GM12878 (cell line): Measurements from ENCODE around the gene RNF181. TPM values are rescaled to one million over a fixed set of nuclear protein-coding genes. Genes with fewer than 3 reads are reported as not detected.
"Not testable (repeated sequence)": the region's sequence is repeated elsewhere in the genome, so short reads cannot be mapped to it uniquely, and the experiment has no call there.

Experiments used
- ATAC-seq: fragments of 200-7000 bp; cut with Tn5 transposase; 3 replicates; pipeline ENCODE4 v1.9.1; 2020; ENCODE audit warnings: mild to moderate bottlenecking, moderate library complexity
- BruUV-seq: library from RNA; stranded (reverse); fragments of 400-500 nt; replicated peaks from 2 replicates; lab custom pipeline; 2021; lab: Mats Ljungman, UMichigan
- CTCF ChIA-PET: fragments of 300-600 bp; sonication (Branson Sonifier 250); formaldehyde crosslinking; extraction: SDS; loops from one replicate; lab custom pipeline; 2021; ENCODE audit warnings: inconsistent platforms; lab: Yijun Ruan, JAX
- POLR2A ChIA-PET: fragments of 350-600 bp; formaldehyde crosslinking; extraction: SDS; loops from one replicate; lab custom pipeline; 2021; ENCODE audit warnings: inconsistent platforms; lab: Charles Lee
- RAD21 ChIA-PET: fragments of 300-600 bp; sonication (Branson Sonifier 250); formaldehyde crosslinking; loops from one replicate; lab custom pipeline; 2023; ENCODE audit warnings: antibody characterized with exemption; ENCODE audit not compliant: unreplicated experiment; lab: Charles Lee
- SMC1A ChIA-PET: fragments of 300-600 bp; sonication (Branson Sonifier 250); formaldehyde crosslinking; loops from one replicate; lab custom pipeline; 2023; ENCODE audit not compliant: unreplicated experiment, uncharacterized antibody; lab: Charles Lee
- DNase-seq: peaks from one replicate; pipeline ENCODE4 v3.0.0-alpha.2; 2011; ENCODE audit warnings: low read depth, low spot score
- FAIRE-seq: peaks from 3 replicates; lab custom pipeline; 2011; peaks lifted over from hg19 to GRCh38; lab: Jason Lieb, UNC
- H2AFZ ChIP-seq: 2 replicates; pipeline ENCODE4 v1.6.0; 2011; ENCODE audit warnings: low read depth, low read length, control low read depth; ENCODE audit not compliant: control insufficient read depth
- H3K27ac ChIP-seq: 2 replicates; pipeline ENCODE4 v1.5.1; 2011; ENCODE audit warnings: control low read depth; ENCODE audit not compliant: control insufficient read depth, insufficient read depth
- H3K27me3 ChIP-seq, 2 experiments: replicated peaks in 1 of 2; 2 replicates each; pipeline versions ENCODE4 v1.6.0 to v1.6.1; 2011; ENCODE audit warnings: low read length in 1 of 2; ENCODE audit not compliant: control insufficient read depth in 2 of 2, insufficient read depth in 2 of 2
- H3K36me3 ChIP-seq, 2 experiments: 2 replicates each; pipeline ENCODE4 v1.5.1; 2011; ENCODE audit warnings: low read length in 1 of 2; ENCODE audit not compliant: control insufficient read depth in 2 of 2, insufficient read depth in 2 of 2
- H3K4me1 ChIP-seq: 2 replicates; pipeline ENCODE4 v1.6.1; 2011; ENCODE audit warnings: mild to moderate bottlenecking, low read length, moderate library complexity, mixed read lengths; ENCODE audit not compliant: control insufficient read depth, insufficient read depth
- H3K4me2 ChIP-seq: 2 replicates; pipeline ENCODE4 v1.6.0; 2011; ENCODE audit warnings: control low read depth; ENCODE audit not compliant: control insufficient read depth, insufficient read depth
- H3K4me3 ChIP-seq: fragments of 200-600 bp; sonication (generic); 2 replicates; pipeline ENCODE4 v1.5.1; 2016
- H3K79me2 ChIP-seq: 2 replicates; pipeline ENCODE4 v1.6.0; 2011; ENCODE audit warnings: low read length; ENCODE audit not compliant: control insufficient read depth, insufficient read depth
- H3K9ac ChIP-seq: 2 replicates; pipeline ENCODE4 v1.8.0; 2011; ENCODE audit warnings: low read length, control low read depth, mixed read lengths; ENCODE audit not compliant: control insufficient read depth, insufficient read depth
- H3K9me3 ChIP-seq: replicated peaks from 3 replicates; pipeline ENCODE4 v1.5.1; 2011; ENCODE audit warnings: mild to moderate bottlenecking, low read length; ENCODE audit not compliant: control insufficient read depth, insufficient read depth
- H4K20me1 ChIP-seq: 2 replicates; pipeline ENCODE4 v1.6.0; 2011; ENCODE audit not compliant: control insufficient read depth, insufficient read depth
- EZH2 ChIP-seq: IDR thresholded peaks from 2 replicates; pipeline ENCODE4 v1.6.1; 2012; ENCODE audit warnings: low read depth, mild to moderate bottlenecking, control low read depth, inconsistent platforms, low read length, borderline replicate concordance; ENCODE audit not compliant: control insufficient read depth
- NFYB ChIP-seq: IDR thresholded peaks from 2 replicates; pipeline ENCODE4 v1.6.1; 2011; ENCODE audit warnings: low read depth, mild to moderate bottlenecking, low read length, improper control_type of control experiment, moderate library complexity; ENCODE audit not compliant: insufficient read depth
- WGBS: methylation state at CpG from one replicate; pipeline ENCODE4 v1.1.6; 2016; ENCODE audit warnings: low lambda C conversion rate; ENCODE audit not compliant: insufficient replicate concordance, insufficient coverage; ENCODE audit errors: missing lambda C conversion rate; 5-methylcytosine and 5-hydroxymethylcytosine counted together
- in situ Hi-C: fragments of 300-500 bp; cut with MboI; formaldehyde crosslinking; loops from 9 replicates; pipeline ENCODE4 v1.14.3; 2018; ENCODE audit warnings: mixed read lengths
- intact Hi-C: fragments of 100-400 bp; cut with micrococcal nuclease; formaldehyde crosslinking; loops from one replicate; pipeline ENCODE4 v1.14.2; 2022; ENCODE audit not compliant: unreplicated experiment
- polyA plus RNA-seq, 11 experiments: library from polyadenylated mRNA; depleted of rRNA in 4 of 11; unstranded in 6 of 11; stranded (reverse) in 5 of 11; fragments of >200 nt; fragmentation: Nextera tagmentation in 4 of 11; fragmentation: Illumina TruSeq in 1 of 11; extraction: Ambion mirVana in 4 of 11; extraction: Trizol in 1 of 11; gene quantifications; 1 replicate in 1 of 11; 2 replicates in 10 of 11; pipeline versions ENCODE4 v1.2.1 to v1.2.3, GENCODE V29; 2011 to 2016; ENCODE audit warnings: inconsistent platforms in 2 of 11, missing spikeins in 2 of 11, low read depth in 1 of 11
- total RNA-seq, 4 experiments: library from RNA; depleted of rRNA in 3 of 4; stranded (reverse); fragments of >200 nt in 3 of 4; fragmentation: Illumina TruSeq in 1 of 4; extraction: Trizol in 1 of 4; gene quantifications; 2 replicates each; pipeline versions ENCODE4 v1.2.1 to v1.2.3, GENCODE V29; 2013 to 2021

Gene RNF181
- total and polyA plus RNA-seq, 10 of the 15 experiments (the other 5 are each of a cell fraction or from before 2014, with no cell fraction given): 101 to 409 (median 213) TPM

DNA sequence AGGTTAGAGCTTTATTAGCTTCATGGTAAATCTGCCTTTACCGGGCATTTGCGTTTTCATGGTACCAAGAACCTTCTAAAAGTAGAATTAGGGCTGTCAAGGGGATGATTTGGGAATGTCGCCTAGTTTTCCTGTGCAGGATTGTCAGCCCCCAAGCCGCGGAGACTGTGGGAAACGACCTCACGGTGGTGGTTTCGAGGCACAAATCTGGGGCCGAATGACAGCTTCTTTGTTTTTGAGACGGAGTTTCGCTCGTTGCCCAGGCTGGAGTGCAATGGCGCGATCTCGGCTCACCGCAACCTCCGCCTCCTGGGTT, 19.8 kb downstream of the RNF181 start:
- no peak overlapping the region for H2AFZ ChIP-seq
- peak overlapping the region; percentile 38 for H3K4me2 ChIP-seq
- TF ChIP-seq EZH2 (no peak), NFYB (no peak)
- TF ChIP-seq, all 136 proteins: peak for 0

DNA sequence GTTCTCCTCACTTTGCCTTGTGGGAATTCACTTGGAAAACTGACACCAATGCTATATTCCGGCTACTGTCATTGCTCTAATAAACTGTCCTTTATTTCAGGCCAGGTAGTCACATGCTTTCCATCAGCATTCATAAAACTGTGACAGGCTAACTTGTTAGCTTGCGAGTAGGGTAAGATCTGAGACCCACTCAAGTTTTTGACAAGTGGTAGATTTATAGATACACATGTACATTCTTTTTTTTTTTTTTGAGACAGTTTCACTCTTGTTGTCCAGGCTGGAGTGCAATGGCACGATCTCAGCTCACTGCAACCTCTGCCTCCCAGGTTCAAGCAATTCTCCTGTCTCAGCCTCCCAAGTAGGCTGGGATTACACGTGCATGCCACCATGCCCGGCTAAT, 22.2 kb downstream of the RNF181 start:
- Histone ChIP-seq H3K4me3 (peak overlapping the region; percentile 74), H3K79me2 (peaks cover 29% of the 10 kb centered on the region), H3K4me2 (peak overlapping the region; percentile 81)
- DNase-seq, ATAC-seq, H3K27ac ChIP-seq, H3K36me3 ChIP-seq, H4K20me1 ChIP-seq, in situ Hi-C loops, H3K27me3 ChIP-seq, FAIRE-seq, RAD21 ChIA-PET, BruUV-seq, H3K9ac ChIP-seq, H3K4me1 ChIP-seq, H3K9me3 ChIP-seq, H2AFZ ChIP-seq: not testable (repeated sequence)
- ChIA-PET POLR2A (interaction anchor here (0.6 to 2.2 kb wide), 3 partner anchors 38 to 234 kb away, joined by 4 to 9 read pairs (median 7); no protein-coding TSS in a partner anchor), SMC1A (interaction anchor here (1.0 kb wide), 1 partner anchor 57 kb away, joined by 3 read pairs; the partner anchor contains the start of gene GGCX), CTCF (interaction anchor here (0.6 to 1.6 kb wide), 4 partner anchors 9 to 198 kb away, joined by 3 to 5 read pairs (median 3); no protein-coding TSS in a partner anchor)
- WGBS: 92% methylated on average over 5 of the region's 5 CpGs
- intact Hi-C loops: loop anchor here (5.0 kb wide), 1 partner anchor 80 kb away; the partner anchor contains the start of gene MAT2A

More for the DNA sequence above, 19.8 kb downstream of the RNF181 start:
- no peak overlapping the region for H3K27ac ChIP-seq
- no peaks in the 10 kb centered on the region for H3K9me3 ChIP-seq
- no TSS peak for BruUV-seq
- no peaks in the 10 kb centered on the region for H4K20me1 ChIP-seq
- no peak for FAIRE-seq
- intact Hi-C loops (loop anchor here (5.0 kb wide), 1 partner anchor 78 kb away; the partner anchor contains the start of gene MAT2A), in situ Hi-C loops (no loop called here)
- ChIA-PET SMC1A (no interaction called here), POLR2A (interaction anchor here (0.6 to 1.1 kb wide), 5 partner anchors 21 to 555 kb away, joined by 4 to 5 read pairs (median 4); no protein-coding TSS in a partner anchor), RAD21 (no interaction called here), CTCF (interaction anchor here (0.7 to 1.0 kb wide), 4 partner anchors 39 to 464 kb away, joined by 3 read pairs; no protein-coding TSS in a partner anchor)
- no peak for ATAC-seq
- no peak for DNase-seq
- 88% methylated on average over 17 of the region's 17 CpGs for WGBS
- no peaks in the 10 kb centered on the region for H3K27me3 ChIP-seq
- peaks cover 0 to 6% of the 10 kb centered on the region in 2 experiments; a peak in 2 of 4 replicates for H3K36me3 ChIP-seq
- H3K4me1 ChIP-seq: peaks cover 4% of the 10 kb centered on the region; the same call in 1 of the 2 replicates
- H3K9ac ChIP-seq: no peak overlapping the region
- peaks cover 41% of the 10 kb centered on the region for H3K79me2 ChIP-seq
- H3K4me3 ChIP-seq: peak overlapping the region; percentile 74; the same call in 1 of the 2 replicates
